ENCODE results near the gene RAMP2.
A peak's percentile ranks its signal among the peaks of the same experiment; 100 is the strongest.

Gene RAMP2

GRCh38 chr17:42796066-42796758, 35.2 kb downstream of the RAMP2 start:
- DNase-seq, result no peak

- no peak for DNase-seq
Observed at GRCh38 chr17:42797067-42798007, 36.3 kb downstream of the RAMP2 start.

- DNase-seq, result no peak
Observed at GRCh38 chr17:42798011-42798382, 37.0 kb downstream of the RAMP2 start.

GRCh38 chr17:42798383-42799380, 37.7 kb downstream of the RAMP2 start, which contains the start of the genes CNTD1 and COA3:
TSS of gene CNTD1 (plus strand) at chr17:42798861. CDS start at chr17:42799068, 207 bp downstream.
TSS of gene COA3 (minus strand) at chr17:42798704. CDS start at chr17:42798681, 23 bp downstream.
- DNase-seq, result peak; percentile 91

GRCh38 chr17:42803074-42803883, 42.3 kb downstream of the RAMP2 start:
- no peak for DNase-seq

- DNase-seq, result no peak
Observed at GRCh38 chr17:42804918-42805367, 43.9 kb downstream of the RAMP2 start.

GRCh38 chr17:42806249-42806648, 45.2 kb downstream of the RAMP2 start:
- DNase-seq, result no peak

GRCh38 chr17:42809250-42809649, 48.2 kb downstream of the RAMP2 start:
- no peak for DNase-seq

Measured in hematopoietic multipotent progenitor cell treated with erythropoietin and hydrocortisone succinate and interleukin-3 and kit ligand, for 6 days (in vitro differentiated cells).